Tibial nerve (tissue), 4 donors: ENCODE data around the gene HPCA. TPM values are rescaled to one million over a fixed set of nuclear protein-coding genes. Genes with fewer than 3 reads are reported as not detected.

ENCODE experiments used
- DNase-seq, 2 donors: peaks; one replicate each; pipeline ENCODE4 v3.0.0-alpha.2; 2019; ENCODE audit warnings: low spot score in 2 of 2
- H3K27ac ChIP-seq, 4 donors: fragments of 200-600 bp; sonication (generic) in 3 of 4; one replicate each; pipeline ENCODE4 v1.5.1; 2017 to 2019; ENCODE audit warnings: mild to moderate bottlenecking in 1 of 4
- H3K27me3 ChIP-seq, 2 donors: fragments of 200-600 bp; sonication (generic) in 1 of 2; one replicate each; pipeline versions ENCODE4 v1.5.1 to v1.6.0; 2017 to 2019
- H3K36me3 ChIP-seq, 3 donors: fragments of 200-600 bp; sonication (generic); one replicate each; pipeline ENCODE4 v1.5.1; 2018 to 2019
- H3K4me1 ChIP-seq, 4 donors: fragments of 200-600 bp; sonication (generic) in 3 of 4; one replicate each; pipeline ENCODE4 v1.5.1; 2017 to 2019
- H3K4me3 ChIP-seq, 4 donors: fragments of 200-600 bp; sonication (generic) in 3 of 4; one replicate each; pipeline ENCODE4 v1.5.1; 2017 to 2019; ENCODE audit warnings: mild to moderate bottlenecking in 1 of 4, moderate library complexity in 1 of 4
- H3K9me3 ChIP-seq, 4 donors: fragments of 200-600 bp; sonication (generic) in 3 of 4; one replicate each; pipeline ENCODE4 v1.5.1; 2017 to 2019
- EP300 ChIP-seq, 2 donors: sonication (generic); formaldehyde crosslinking; IDR thresholded peaks; one replicate each; pipeline ENCODE4 v1.6.1; 2017; ENCODE audit warnings: antibody characterized with exemption in 2 of 2, mild to moderate bottlenecking in 1 of 2
- POLR2A ChIP-seq, 2 donors: fragments of 450-650 bp; IDR thresholded peaks; one replicate each; pipeline ENCODE4 v1.6.1; 2017; ENCODE audit warnings: antibody characterized with exemption in 2 of 2, mild to moderate bottlenecking in 2 of 2, moderate library complexity in 2 of 2
- whole genome bisulfite sequencing, 2 donors: methylation state at CpG; one replicate each; pipeline ENCODE4 v1.1.5; 2018; 5-methylcytosine and 5-hydroxymethylcytosine counted together
- total RNA-seq, 4 donors: library from RNA; depleted of rRNA; stranded (reverse); fragments of >200 nt; gene quantifications; one replicate each; pipeline ENCODE4 v1.1.0, GENCODE V29; 2016
- TF ChIP-seq, protein P1 (sequence below), 5 experiments: fragments of 200-600 bp in 3 of 5; fragments of 450-650 bp in 2 of 5; sonication (generic) in 3 of 5; IDR thresholded peaks; one replicate each; pipeline ENCODE4 v1.5.1; 2016 to 2019; ENCODE audit warnings: antibody characterized with exemption in 5 of 5, mild to moderate bottlenecking in 3 of 5, moderate library complexity in 2 of 5

HPCA gene
- total RNA-seq, result not detected

- Histone ChIP-seq H3K36me3 (no peaks in the 10 kb centered on the region), H3K9me3 (no peaks in the 10 kb centered on the region), H3K27me3 (peaks cover 0 to 82% of the 10 kb centered on the region in 2 donors), H3K27ac (no peak within 1 kb of the TSS), H3K4me1 (peaks cover 0 to 17% (median 0%) of the 10 kb centered on the region in 4 donors), H3K4me3 (no peak within 1 kb of the TSS)
- no peak for DNase-seq
- TF ChIP-seq, protein P1, sequence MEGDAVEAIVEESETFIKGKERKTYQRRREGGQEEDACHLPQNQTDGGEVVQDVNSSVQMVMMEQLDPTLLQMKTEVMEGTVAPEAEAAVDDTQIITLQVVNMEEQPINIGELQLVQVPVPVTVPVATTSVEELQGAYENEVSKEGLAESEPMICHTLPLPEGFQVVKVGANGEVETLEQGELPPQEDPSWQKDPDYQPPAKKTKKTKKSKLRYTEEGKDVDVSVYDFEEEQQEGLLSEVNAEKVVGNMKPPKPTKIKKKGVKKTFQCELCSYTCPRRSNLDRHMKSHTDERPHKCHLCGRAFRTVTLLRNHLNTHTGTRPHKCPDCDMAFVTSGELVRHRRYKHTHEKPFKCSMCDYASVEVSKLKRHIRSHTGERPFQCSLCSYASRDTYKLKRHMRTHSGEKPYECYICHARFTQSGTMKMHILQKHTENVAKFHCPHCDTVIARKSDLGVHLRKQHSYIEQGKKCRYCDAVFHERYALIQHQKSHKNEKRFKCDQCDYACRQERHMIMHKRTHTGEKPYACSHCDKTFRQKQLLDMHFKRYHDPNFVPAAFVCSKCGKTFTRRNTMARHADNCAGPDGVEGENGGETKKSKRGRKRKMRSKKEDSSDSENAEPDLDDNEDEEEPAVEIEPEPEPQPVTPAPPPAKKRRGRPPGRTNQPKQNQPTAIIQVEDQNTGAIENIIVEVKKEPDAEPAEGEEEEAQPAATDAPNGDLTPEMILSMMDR (IDR thresholded peaks at IDR 0.05), result peak in 2 of 5 experiments; percentile 8 to 11
- TF ChIP-seq POLR2A (IDR thresholded peaks at IDR 0.05), result no peak
- WGBS, 2 donors, result 3 to 13% methylated on average over 20 to 29 of the region's 79 CpGs
These were observed at the start of gene HPCA for GRCh38 chr1:32886004-32886827. Gene HPCA (plus strand): TSS chr1:32886491. CDS start chr1:32888899, 2,408 bp downstream.

GRCh38 chr1:32848354-32849063, 37.8 kb upstream of the HPCA start:
- peaks cover 0 to 74% (median 5%) of the 10 kb centered on the region in 3 donors for H3K36me3 ChIP-seq
- H3K4me3 ChIP-seq, result no peak overlapping the region
- H3K27me3 ChIP-seq, result no peaks in the 10 kb centered on the region
- 38 to 40% methylated on average over 2 of the region's 2 CpGs for WGBS, 2 donors
- H3K9me3 ChIP-seq, result peaks cover 0 to 5% (median 0%) of the 10 kb centered on the region in 4 donors
- no peak for TF ChIP-seq POLR2A (IDR thresholded peaks at IDR 0.05)
- TF ChIP-seq, protein P1 (IDR thresholded peaks at IDR 0.05), result no peak
- TF ChIP-seq EP300 (IDR thresholded peaks at IDR 0.05), result no peak
- H3K4me1 ChIP-seq, result no peaks in the 10 kb centered on the region
- no peak for DNase-seq
- no peak overlapping the region for H3K27ac ChIP-seq

DNA sequence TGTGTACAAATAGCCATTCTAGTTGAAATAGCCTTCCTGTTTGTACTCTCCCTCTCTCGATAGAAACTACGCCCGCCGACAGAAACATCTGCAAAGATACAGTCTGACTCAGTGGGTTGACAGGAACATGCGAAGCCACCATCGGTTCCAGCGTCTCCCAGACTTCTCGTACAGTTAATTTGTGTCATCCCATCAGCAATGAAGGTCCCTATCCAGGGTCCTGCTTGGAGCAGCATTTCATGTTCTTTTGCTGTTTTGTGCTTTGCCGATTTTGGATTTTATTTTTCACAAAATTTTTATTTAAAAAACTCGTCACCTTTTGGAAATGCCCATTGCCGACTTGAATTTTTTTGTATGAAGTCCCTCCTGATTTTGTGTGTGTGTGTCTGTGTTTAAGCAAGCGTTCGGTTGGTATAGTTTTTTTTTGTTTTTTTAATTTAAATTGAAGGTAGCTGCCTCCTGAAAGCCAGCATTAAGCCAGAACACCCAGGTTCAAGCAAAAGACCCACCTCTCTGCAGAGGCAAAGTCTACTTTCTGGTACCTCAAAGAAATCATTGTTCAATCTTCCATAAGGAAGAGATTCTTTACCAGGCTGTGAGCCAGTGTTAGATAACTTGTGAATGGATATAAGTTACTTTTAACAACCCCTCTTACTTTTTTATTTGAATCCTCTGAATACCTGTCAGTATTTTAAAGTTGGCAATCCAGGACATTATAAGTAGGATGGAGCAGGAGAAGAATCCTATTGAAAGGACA, 30.3 kb upstream of the HPCA start:
- Histone ChIP-seq H3K4me3 (no peak overlapping the region), H3K4me1 (no peaks in the 10 kb centered on the region), H3K36me3 (peaks cover 0 to 90% (median 10%) of the 10 kb centered on the region in 3 donors), H3K27ac (no peak overlapping the region), H3K9me3 (no peaks in the 10 kb centered on the region), H3K27me3 (no peaks in the 10 kb centered on the region)
- no peak for TF ChIP-seq EP300 (IDR thresholded peaks at IDR 0.05)
- TF ChIP-seq POLR2A (IDR thresholded peaks at IDR 0.05), result no peak
- TF ChIP-seq, protein P1 (IDR thresholded peaks at IDR 0.05), result no peak
- WGBS, 2 donors, result 88 to 92% methylated on average over 13 of the region's 13 CpGs
- DNase-seq, result no peak

DNA sequence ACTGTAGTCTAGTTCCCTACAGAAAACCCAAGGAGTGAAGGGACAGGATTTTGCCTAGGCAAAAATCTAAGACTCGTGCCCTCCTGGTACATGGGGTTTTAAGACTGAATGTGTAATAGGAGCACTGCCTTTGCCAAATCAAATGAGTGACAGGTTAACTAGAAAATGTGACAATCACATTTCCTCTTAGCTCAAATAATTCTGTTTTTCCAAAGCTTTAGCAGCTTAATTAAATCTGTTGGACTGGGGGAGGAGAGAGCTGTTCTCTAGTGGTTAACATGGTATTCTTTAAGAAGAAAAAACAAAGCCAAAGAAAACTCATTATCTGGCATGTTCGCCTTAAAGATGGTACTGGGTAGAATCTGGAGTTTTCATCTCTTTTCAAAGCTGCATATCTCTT, 28.2 kb upstream of the HPCA start:
- DNase-seq, result no peak
- TF ChIP-seq, protein P1 (IDR thresholded peaks at IDR 0.05), result no peak
- TF ChIP-seq POLR2A (IDR thresholded peaks at IDR 0.05) (no peak), EP300 (IDR thresholded peaks at IDR 0.05) (no peak)
- H3K36me3 ChIP-seq, result peaks cover 0 to 95% (median 9%) of the 10 kb centered on the region in 3 donors
- no peak overlapping the region for H3K27ac ChIP-seq
- H3K4me1 ChIP-seq, result peaks cover 0 to 7% (median 0%) of the 10 kb centered on the region in 4 donors
- H3K27me3 ChIP-seq, result no peaks in the 10 kb centered on the region
- 90 to 96% methylated on average over 2 of the region's 2 CpGs for WGBS, 2 donors
- H3K9me3 ChIP-seq, result no peaks in the 10 kb centered on the region
- no peak overlapping the region for H3K4me3 ChIP-seq
